DLD1 (cell line): Measurements from ENCODE around the gene BEND5.

ENCODE experiments used
- in situ Hi-C: cut with HindIII; loops from 2 replicates; pipeline ENCODE4 v1.10.0; 2017; ENCODE audit warnings: low sequenced_read_pairs

BEND5 gene

DNA sequence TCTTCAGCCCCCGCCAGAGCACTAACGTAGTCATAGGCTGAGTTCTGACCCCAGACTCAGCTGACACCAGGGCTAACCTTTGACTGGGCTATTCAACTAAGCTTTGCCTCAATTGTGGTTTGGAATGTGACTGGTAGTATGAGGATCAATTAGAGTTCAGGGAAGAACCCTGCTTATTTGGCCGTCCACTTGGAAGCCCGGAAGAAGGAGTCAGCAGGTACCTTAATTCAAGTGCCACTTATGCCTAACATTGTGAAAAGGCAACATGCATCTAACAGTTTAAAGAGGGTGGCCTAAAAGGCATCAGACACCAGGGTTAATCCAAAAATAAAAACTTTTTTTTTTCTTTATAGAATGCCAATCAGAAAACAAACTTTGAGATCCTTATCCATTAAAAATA lies 92.3 kb downstream of the BEND5 start:
- in situ Hi-C loops, result no loop called here

GRCh38 chr1:48683839-48684238 lies 92.9 kb downstream of the BEND5 start:
- in situ Hi-C loops, result no loop called here

- in situ Hi-C loops, result no loop called here
Observed at GRCh38 chr1:48681476-48682305, 95.0 kb downstream of the BEND5 start.

- in situ Hi-C loops, result no loop called here
Observed at GRCh38 chr1:48680411-48681035, 96.2 kb downstream of the BEND5 start.

GRCh38 chr1:48679859-48680258 lies 96.8 kb downstream of the BEND5 start:
- in situ Hi-C loops, result no loop called here

DNA sequence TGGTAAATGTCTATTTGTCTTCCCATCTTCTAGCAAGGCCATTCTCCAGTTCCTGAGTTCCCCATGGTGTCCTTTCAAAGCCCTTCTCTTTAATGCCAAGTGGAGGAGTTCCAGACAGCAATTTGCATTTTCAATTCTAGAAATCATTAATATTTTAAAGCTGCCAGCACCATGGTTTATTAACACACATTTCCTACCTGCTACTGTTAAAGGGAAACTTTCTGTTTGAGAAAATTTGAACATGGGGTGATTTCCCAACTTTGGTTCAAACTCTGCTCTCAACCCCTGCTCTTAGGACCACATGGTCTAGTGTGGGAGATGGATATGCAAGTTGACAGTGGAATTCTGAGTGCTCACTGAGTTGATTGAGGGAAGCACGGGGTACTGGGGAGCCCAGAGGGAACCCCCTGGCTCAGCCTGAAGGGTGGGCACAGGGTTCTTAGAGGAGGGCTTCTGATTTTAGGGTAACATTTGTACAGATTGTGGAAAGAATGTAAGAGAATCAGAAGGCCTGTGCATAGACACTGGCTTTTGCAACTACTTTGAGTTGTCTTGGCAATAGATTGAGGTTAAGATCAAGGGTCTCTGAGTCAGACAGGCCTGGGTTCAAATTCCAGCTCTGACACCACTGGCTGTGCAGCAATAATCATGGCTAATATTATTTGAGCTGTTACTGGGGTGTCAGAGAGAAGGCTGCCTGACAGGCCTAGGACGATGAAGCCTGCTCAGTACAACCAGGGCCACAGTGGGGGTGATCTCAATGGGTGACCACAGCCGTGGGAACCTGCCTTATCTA lies 97.8 kb downstream of the BEND5 start:
- in situ Hi-C loops, result no loop called here
